Umbilical cord (tissue), 2 donors: ENCODE results near the gene LEAP2. TPM values are rescaled to one million over a fixed set of nuclear protein-coding genes. Genes with fewer than 3 reads are reported as not detected.
A peak's percentile ranks its signal among the peaks of the same experiment; 100 is the strongest.
"Not testable (repeated sequence)": the region's sequence is repeated elsewhere in the genome, so short reads cannot be mapped to it uniquely, and the experiment has no call there.

ENCODE experiments used
- DNase-seq: peaks from one replicate; pipeline ENCODE4 v3.0.0-alpha.2; 2015; ENCODE audit warnings: low spot score
- total RNA-seq: library from RNA; depleted of rRNA; stranded (reverse); fragments of >200 nt; gene quantifications from one replicate; pipeline ENCODE4 v1.2.3, GENCODE V29; 2014; ENCODE audit warnings: low replicate concordance; ENCODE audit not compliant: insufficient read depth

Gene LEAP2
- total RNA-seq, 1 donor from 2014 or later, result 5.3 TPM

GRCh38 chr5:132840896-132841295 lies 32.6 kb upstream of the LEAP2 start:
- DNase-seq, result no peak

- DNase-seq, result no peak
Measured at GRCh38 chr5:132841305-132841704, 32.2 kb upstream of the LEAP2 start.

GRCh38 chr5:132848270-132848669 lies 25.2 kb upstream of the LEAP2 start:
- no peak for DNase-seq

- DNase-seq, result no peak
Measured at GRCh38 chr5:132849347-132849746, 24.1 kb upstream of the LEAP2 start.

GRCh38 chr5:132850066-132850465 lies 23.4 kb upstream of the LEAP2 start:
- DNase-seq, result no peak

- no peak for DNase-seq
Measured at GRCh38 chr5:132853323-132853722, 20.1 kb upstream of the LEAP2 start.

- no peak for DNase-seq
Measured at GRCh38 chr5:132853790-132854189, 19.7 kb upstream of the LEAP2 start.

- no peak for DNase-seq
Measured at GRCh38 chr5:132854301-132854700, 19.2 kb upstream of the LEAP2 start.

GRCh38 chr5:132854992-132855391 lies 18.5 kb upstream of the LEAP2 start:
- not testable (repeated sequence) for DNase-seq

- DNase-seq, result no peak
Measured at GRCh38 chr5:132856011-132856410, 17.5 kb upstream of the LEAP2 start.

GRCh38 chr5:132859889-132860437 lies 13.5 kb upstream of the LEAP2 start:
- DNase-seq, result no peak

GRCh38 chr5:132860742-132861141 lies 12.7 kb upstream of the LEAP2 start:
- no peak for DNase-seq

- DNase-seq, result no peak
Measured at GRCh38 chr5:132865668-132866341, 7.7 kb upstream of the LEAP2 start.

GRCh38 chr5:132866342-132867045 lies 7.0 kb upstream of the LEAP2 start, which contains the start of the genes GDF9 and UQCRQ:
Gene GDF9, minus strand, starts transcription at chr5:132866469. Its CDS starts 1,936 bp downstream, at chr5:132864533.
Gene UQCRQ, plus strand, starts transcription at chr5:132866642. Its CDS starts 240 bp downstream, at chr5:132866882.
- DNase-seq, result peak; percentile 100

- DNase-seq, result no peak
Measured at GRCh38 chr5:132867046-132867451, 6.4 kb upstream of the LEAP2 start.

- no peak for DNase-seq
Measured at GRCh38 chr5:132868754-132869153, 4.7 kb upstream of the LEAP2 start.

- DNase-seq, result no peak
Measured at GRCh38 chr5:132870801-132871200, 2.7 kb upstream of the LEAP2 start.

- DNase-seq, result no peak
Measured at GRCh38 chr5:132871459-132872284, 1.8 kb upstream of the LEAP2 start.

GRCh38 chr5:132872788-132873118 lies 715 bp upstream of the LEAP2 start:
- DNase-seq, result no peak

GRCh38 chr5:132873930-132874271 lies 433 bp downstream of the LEAP2 start:
- no peak for DNase-seq

GRCh38 chr5:132876020-132876759 lies 2.7 kb downstream of the LEAP2 start:
- DNase-seq, result no peak
